ENCODE measurements around the gene SPEM2. TPM values are rescaled to one million over a fixed set of nuclear protein-coding genes. Genes with fewer than 3 reads are reported as not detected.

The SPEM2 gene
- total RNA-seq, 1 donor from 2014 or later: not detected

DNA sequence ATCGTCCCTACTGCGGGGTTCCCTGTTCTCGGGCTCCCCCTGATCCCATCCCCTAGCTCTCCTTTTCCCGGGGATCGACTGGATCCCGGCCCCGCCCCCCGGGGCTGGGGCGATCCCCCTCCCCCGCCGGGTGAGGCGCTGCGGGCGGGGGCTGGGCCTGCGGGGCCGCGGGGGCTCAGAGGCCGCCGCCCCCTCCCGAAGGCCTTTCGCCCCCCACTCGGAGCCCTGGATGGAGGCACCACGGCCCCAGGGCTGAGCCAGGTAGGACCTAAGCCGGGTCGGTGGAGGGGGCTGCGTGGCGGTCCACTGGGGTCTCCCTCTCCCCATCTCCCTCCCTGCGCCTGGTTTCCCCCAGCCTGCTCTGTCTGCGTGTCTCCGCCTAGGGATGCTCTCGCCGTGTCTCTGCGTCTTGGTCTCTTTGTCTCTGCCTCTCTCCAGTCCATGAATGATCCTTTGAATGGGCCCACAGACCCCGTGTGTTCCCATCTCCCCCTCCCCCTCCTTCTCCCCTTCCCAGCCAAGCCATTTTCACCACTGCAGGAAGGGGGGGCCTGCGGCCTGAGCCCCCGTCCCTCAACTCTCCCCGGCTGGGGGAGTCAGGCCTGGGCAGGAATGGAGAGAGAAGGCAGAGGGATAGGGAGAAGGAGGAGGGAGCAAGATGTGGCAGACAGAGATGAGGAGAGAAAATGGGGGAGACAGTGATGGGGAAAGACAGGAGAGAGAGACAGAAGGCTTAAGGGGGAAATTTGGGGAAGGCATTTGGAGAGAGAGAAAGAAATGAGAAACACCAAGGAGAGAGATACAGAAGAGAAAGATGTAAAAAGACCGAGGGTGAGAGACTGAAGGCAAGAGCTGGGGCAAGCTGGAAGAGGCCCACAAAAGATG is 19.8 kb upstream of the SPEM2 start:
- peak overlapping the region; percentile 96 for H3K27ac Mint-ChIP-seq (ENCODE audit: unreplicated experiment)
- peaks cover 17% of the 10 kb centered on the region for H3K36me3 Mint-ChIP-seq (ENCODE audit: low read depth)
- peaks cover 38% of the 10 kb centered on the region for H3K4me1 Mint-ChIP-seq
- H3K9me3 Mint-ChIP-seq: no peaks in the 10 kb centered on the region
- TF ChIP-seq, protein P1, sequence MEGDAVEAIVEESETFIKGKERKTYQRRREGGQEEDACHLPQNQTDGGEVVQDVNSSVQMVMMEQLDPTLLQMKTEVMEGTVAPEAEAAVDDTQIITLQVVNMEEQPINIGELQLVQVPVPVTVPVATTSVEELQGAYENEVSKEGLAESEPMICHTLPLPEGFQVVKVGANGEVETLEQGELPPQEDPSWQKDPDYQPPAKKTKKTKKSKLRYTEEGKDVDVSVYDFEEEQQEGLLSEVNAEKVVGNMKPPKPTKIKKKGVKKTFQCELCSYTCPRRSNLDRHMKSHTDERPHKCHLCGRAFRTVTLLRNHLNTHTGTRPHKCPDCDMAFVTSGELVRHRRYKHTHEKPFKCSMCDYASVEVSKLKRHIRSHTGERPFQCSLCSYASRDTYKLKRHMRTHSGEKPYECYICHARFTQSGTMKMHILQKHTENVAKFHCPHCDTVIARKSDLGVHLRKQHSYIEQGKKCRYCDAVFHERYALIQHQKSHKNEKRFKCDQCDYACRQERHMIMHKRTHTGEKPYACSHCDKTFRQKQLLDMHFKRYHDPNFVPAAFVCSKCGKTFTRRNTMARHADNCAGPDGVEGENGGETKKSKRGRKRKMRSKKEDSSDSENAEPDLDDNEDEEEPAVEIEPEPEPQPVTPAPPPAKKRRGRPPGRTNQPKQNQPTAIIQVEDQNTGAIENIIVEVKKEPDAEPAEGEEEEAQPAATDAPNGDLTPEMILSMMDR (conservative IDR thresholded peaks at IDR 0.05): no peak
- peak; percentile 16 for DNase-seq (ENCODE audit: low read depth, low spot score)
- no peaks in the 10 kb centered on the region for H3K27me3 Mint-ChIP-seq (ENCODE audit: low read depth)
- peak overlapping the region; percentile 94 for H3K4me3 Mint-ChIP-seq

DNA sequence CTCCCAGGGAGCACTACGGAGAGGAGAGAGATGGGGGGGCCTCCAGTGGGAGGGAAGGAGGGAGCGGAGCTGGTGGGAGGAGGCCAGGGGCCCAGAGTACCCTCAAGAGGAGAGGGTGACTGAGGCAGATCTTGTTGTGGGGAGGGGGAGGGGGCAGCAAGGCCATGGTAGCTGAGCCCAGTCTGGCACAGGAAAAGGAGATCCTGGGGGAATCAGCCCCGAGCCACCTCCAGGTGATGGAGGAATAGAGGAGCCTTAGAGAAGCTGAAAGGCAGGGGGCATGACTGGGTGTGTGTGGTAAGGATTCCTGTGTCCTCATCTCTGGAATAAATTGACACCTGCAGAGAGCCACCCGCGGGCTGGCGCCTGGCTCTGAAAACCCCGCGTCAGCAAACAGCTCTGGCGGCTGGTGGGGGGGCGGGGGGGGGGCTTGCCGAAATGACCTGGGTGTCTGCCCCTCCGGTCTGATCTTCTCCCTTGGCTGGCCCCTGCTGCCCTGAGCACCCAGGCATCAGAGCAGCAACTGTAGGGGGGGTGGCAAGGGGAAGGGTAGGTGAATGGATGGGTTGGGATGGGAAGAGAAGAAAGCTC is 19.1 kb upstream of the SPEM2 start:
- no peaks in the 10 kb centered on the region for H3K27me3 Mint-ChIP-seq (ENCODE audit: low read depth)
- H3K4me3 Mint-ChIP-seq: peak overlapping the region; percentile 94
- no peak overlapping the region for H3K27ac Mint-ChIP-seq (ENCODE audit: unreplicated experiment)
- DNase-seq (ENCODE audit: low read depth, low spot score): no peak
- TF ChIP-seq, protein P1 (conservative IDR thresholded peaks at IDR 0.05): no peak
- peaks cover 17% of the 10 kb centered on the region for H3K36me3 Mint-ChIP-seq (ENCODE audit: low read depth)
- no peaks in the 10 kb centered on the region for H3K9me3 Mint-ChIP-seq
- peaks cover 38% of the 10 kb centered on the region for H3K4me1 Mint-ChIP-seq

DNA sequence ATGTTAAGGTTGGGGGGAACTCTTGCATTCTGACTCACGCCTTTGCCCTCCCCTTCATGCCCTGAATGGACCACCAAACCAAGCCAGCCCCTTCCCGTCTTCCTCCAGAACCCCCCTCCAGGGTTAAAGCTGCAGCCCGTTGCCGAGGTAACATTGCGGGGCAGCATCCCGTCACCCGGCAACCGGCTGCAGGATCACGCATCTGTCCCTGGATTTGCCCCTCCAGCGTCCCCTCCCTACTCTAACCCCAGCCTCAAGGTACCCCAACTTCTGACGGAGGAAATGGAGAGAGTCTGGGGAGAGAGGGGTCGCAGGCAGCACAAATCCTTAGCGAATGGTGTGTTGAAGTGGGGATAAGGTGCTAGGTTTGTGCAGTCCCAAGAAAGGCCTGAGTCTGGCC is 18.3 kb upstream of the SPEM2 start:
- no peaks in the 10 kb centered on the region for H3K9me3 Mint-ChIP-seq
- peaks cover 34% of the 10 kb centered on the region for H3K4me1 Mint-ChIP-seq
- TF ChIP-seq, protein P1 (conservative IDR thresholded peaks at IDR 0.05): no peak
- no peaks in the 10 kb centered on the region for H3K27me3 Mint-ChIP-seq (ENCODE audit: low read depth)
- peak overlapping the region; percentile 74 for H3K4me3 Mint-ChIP-seq
- DNase-seq (ENCODE audit: low read depth, low spot score): no peak
- peaks cover 14% of the 10 kb centered on the region for H3K36me3 Mint-ChIP-seq (ENCODE audit: low read depth)
- H3K27ac Mint-ChIP-seq (ENCODE audit: unreplicated experiment): peak overlapping the region; percentile 67

DNA sequence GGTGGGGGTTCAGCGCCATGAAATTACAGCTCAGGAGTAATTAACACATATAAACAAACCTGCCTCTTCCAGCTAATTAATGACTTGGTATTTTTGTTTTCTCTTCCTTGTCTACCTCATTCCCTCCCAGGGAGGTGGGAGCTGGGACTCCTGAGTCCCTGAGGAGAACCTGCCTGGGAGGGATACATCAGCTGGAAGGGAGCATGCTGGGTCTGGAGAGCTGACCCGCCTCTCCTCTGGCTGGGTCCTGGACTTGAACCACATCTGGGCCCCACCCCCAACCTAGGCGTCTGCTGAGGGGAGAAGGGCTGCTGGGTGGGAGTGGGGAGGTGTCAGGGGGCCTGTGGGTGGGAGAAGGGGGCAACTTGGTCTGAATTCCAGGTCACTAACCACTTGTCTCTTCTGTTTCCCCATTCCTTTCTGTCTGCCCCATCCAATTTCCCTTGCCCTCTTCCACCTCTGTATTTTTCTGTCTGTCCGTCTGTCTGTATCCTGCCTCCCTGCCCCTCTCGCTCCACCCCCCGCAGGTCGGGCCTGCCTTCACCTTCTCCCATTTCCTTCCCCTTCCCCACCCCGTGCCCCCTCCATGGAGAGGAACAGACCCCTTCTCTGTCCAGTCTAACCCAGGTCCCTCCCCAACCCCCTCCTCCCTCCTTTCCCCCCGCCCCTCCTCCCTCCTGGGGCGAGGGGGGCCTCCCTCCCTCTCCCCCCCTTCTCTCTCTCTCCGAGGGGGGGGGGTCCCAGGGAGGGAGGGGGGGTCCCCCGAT is 17.7 kb upstream of the SPEM2 start, which contains the start of gene NLGN2:
NLGN2 (plus strand) TSS at position 361 of the 767 bp plus-strand sequence. CDS start 411 bp downstream, outside the sequence.
- H3K36me3 Mint-ChIP-seq (ENCODE audit: low read depth): peaks cover 14% of the 10 kb centered on the region
- H3K9me3 Mint-ChIP-seq: no peaks in the 10 kb centered on the region
- peaks cover 40% of the 10 kb centered on the region for H3K4me1 Mint-ChIP-seq
- peak within 1 kb of the TSS; percentile 74 for H3K4me3 Mint-ChIP-seq
- TF ChIP-seq, protein P1 (conservative IDR thresholded peaks at IDR 0.05): no peak
- H3K27me3 Mint-ChIP-seq (ENCODE audit: low read depth): no peaks in the 10 kb centered on the region
- H3K27ac Mint-ChIP-seq (ENCODE audit: unreplicated experiment): peak within 1 kb of the TSS; percentile 67
- DNase-seq (ENCODE audit: low read depth, low spot score): no peak

DNA sequence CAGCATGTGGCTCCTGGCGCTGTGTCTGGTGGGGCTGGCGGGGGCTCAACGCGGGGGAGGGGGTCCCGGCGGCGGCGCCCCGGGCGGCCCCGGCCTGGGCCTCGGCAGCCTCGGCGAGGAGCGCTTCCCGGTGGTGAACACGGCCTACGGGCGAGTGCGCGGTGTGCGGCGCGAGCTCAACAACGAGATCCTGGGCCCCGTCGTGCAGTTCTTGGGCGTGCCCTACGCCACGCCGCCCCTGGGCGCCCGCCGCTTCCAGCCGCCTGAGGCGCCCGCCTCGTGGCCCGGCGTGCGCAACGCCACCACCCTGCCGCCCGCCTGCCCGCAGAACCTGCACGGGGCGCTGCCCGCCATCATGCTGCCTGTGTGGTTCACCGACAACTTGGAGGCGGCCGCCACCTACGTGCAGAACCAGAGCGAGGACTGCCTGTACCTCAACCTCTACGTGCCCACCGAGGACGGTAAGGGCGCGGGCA is 17.1 kb upstream of the SPEM2 start:
- Mint-ChIP-seq H3K27ac (ENCODE audit: unreplicated experiment) (no peak overlapping the region), H3K4me3 (no peak overlapping the region), H3K4me1 (peaks cover 40% of the 10 kb centered on the region), H3K27me3 (ENCODE audit: low read depth) (no peaks in the 10 kb centered on the region), H3K9me3 (no peaks in the 10 kb centered on the region), H3K36me3 (ENCODE audit: low read depth) (peaks cover 14% of the 10 kb centered on the region)
- no peak for DNase-seq (ENCODE audit: low read depth, low spot score)
- TF ChIP-seq, protein P1 (conservative IDR thresholded peaks at IDR 0.05): no peak
